Large intestine (tissue), 3 donors: ENCODE measurements around the gene SLC39A11. TPM values are rescaled to one million over a fixed set of nuclear protein-coding genes. Genes with fewer than 3 reads are reported as not detected.

ENCODE experiments used
- DNase-seq, 2 donors: peaks; one replicate each; pipeline versions ENCODE4 v3.0.0 to v3.0.0-alpha.2; 2013
- H3K27ac ChIP-seq: one replicate; pipeline ENCODE4 v1.5.1; 2013; ENCODE audit warnings: low read length
- H3K27me3 ChIP-seq: 2 replicates; pipeline ENCODE4 v1.6.1; 2013; ENCODE audit warnings: low read length; ENCODE audit not compliant: control insufficient read depth, insufficient read depth
- H3K36me3 ChIP-seq: 2 replicates; pipeline ENCODE4 v1.6.1; 2013; ENCODE audit warnings: low read length; ENCODE audit not compliant: control insufficient read depth, insufficient read depth
- H3K4me1 ChIP-seq: one replicate; pipeline ENCODE4 v1.6.1; 2013; ENCODE audit warnings: low read length; ENCODE audit not compliant: control insufficient read depth, insufficient read depth
- H3K4me3 ChIP-seq: one replicate; pipeline ENCODE4 v1.5.1; 2013; ENCODE audit warnings: low read length
- H3K9me3 ChIP-seq: one replicate; pipeline ENCODE4 v1.6.1; 2013; ENCODE audit warnings: mild to moderate bottlenecking, low read depth, low read length, moderate library complexity; ENCODE audit not compliant: control insufficient read depth
- WGBS: methylation state at CpG from one replicate; pipeline ENCODE4 v1.1.5; 2013; ENCODE audit warnings: low lambda C conversion rate; ENCODE audit not compliant: insufficient coverage; 5-methylcytosine and 5-hydroxymethylcytosine counted together
- polyA plus RNA-seq: library from polyadenylated mRNA; unstranded; fragments of 120-200 nt; gene quantifications from one replicate; pipeline ENCODE4 v1.2.1, GENCODE V29; 2013

SLC39A11 gene
- polyA plus RNA-seq, 1 donor, result 46.2 TPM

- H3K27me3 ChIP-seq, result no peaks in the 10 kb centered on the region
- H3K27ac ChIP-seq, result no peak overlapping the region
- H3K4me3 ChIP-seq, result no peak overlapping the region
- DNase-seq, result peak in 1 of 2 donors; percentile 36
- H3K9me3 ChIP-seq, result no peaks in the 10 kb centered on the region
- 33% methylated on average over 1 of the region's 20 CpGs for WGBS
- no peaks in the 10 kb centered on the region for H3K36me3 ChIP-seq
- H3K4me1 ChIP-seq, result peaks cover 7% of the 10 kb centered on the region
Observed at GRCh38 chr17:72665852-72666851, 426.3 kb downstream of the SLC39A11 start.

- Histone ChIP-seq H3K4me3 (no peak overlapping the region), H3K9me3 (no peaks in the 10 kb centered on the region), H3K27me3 (no peaks in the 10 kb centered on the region), H3K27ac (no peak overlapping the region), H3K36me3 (no peaks in the 10 kb centered on the region), H3K4me1 (peaks cover 10% of the 10 kb centered on the region)
- DNase-seq, result no peak
- no CpG with 5 or more reads among the region's 1 CpG for WGBS
Observed at GRCh38 chr17:72662827-72663190, 429.7 kb downstream of the SLC39A11 start.

- peak overlapping the region; percentile 9 for H3K27ac ChIP-seq
- WGBS, result 0% methylated on average over 1 of the region's 3 CpGs
Observed at GRCh38 chr17:72661945-72662826, 430.3 kb downstream of the SLC39A11 start.

GRCh38 chr17:72661116-72661944, 431.2 kb downstream of the SLC39A11 start:
- peak overlapping the region; percentile 9 for H3K27ac ChIP-seq
- WGBS, result no CpG with 5 or more reads among the region's 21 CpGs
- no peaks in the 10 kb centered on the region for H3K36me3 ChIP-seq
- H3K4me1 ChIP-seq, result peaks cover 10% of the 10 kb centered on the region
- no peaks in the 10 kb centered on the region for H3K27me3 ChIP-seq
- peak; percentile 73 to 84 for DNase-seq
- no peak overlapping the region for H3K4me3 ChIP-seq
- H3K9me3 ChIP-seq, result no peaks in the 10 kb centered on the region

More at GRCh38 chr17:72661945-72662826, 430.3 kb downstream of the SLC39A11 start:
- Histone ChIP-seq H3K9me3 (no peaks in the 10 kb centered on the region), H3K36me3 (no peaks in the 10 kb centered on the region), H3K27me3 (no peaks in the 10 kb centered on the region), H3K4me3 (no peak overlapping the region), H3K4me1 (peaks cover 10% of the 10 kb centered on the region)
- DNase-seq, result no peak

- WGBS, result no CpG with 5 or more reads among the region's 20 CpGs
- Histone ChIP-seq H3K9me3 (no peaks in the 10 kb centered on the region), H3K36me3 (no peaks in the 10 kb centered on the region), H3K4me1 (peaks cover 10% of the 10 kb centered on the region), H3K4me3 (no peak overlapping the region), H3K27ac (no peak overlapping the region), H3K27me3 (no peaks in the 10 kb centered on the region)
- DNase-seq, result no peak
Observed at GRCh38 chr17:72660274-72661115, 432.0 kb downstream of the SLC39A11 start.

- H3K36me3 ChIP-seq, result no peaks in the 10 kb centered on the region
- no peak overlapping the region for H3K27ac ChIP-seq
- H3K4me1 ChIP-seq, result peaks cover 13% of the 10 kb centered on the region
- no peaks in the 10 kb centered on the region for H3K27me3 ChIP-seq
- H3K4me3 ChIP-seq, result no peak overlapping the region
- H3K9me3 ChIP-seq, result no peaks in the 10 kb centered on the region
- no CpG with 5 or more reads among the region's 4 CpGs for WGBS
- DNase-seq, result no peak
Observed at GRCh38 chr17:72659811-72660210, 432.7 kb downstream of the SLC39A11 start.

- no CpG with 5 or more reads among the region's 5 CpGs for WGBS
- H3K36me3 ChIP-seq, result no peaks in the 10 kb centered on the region
- no peak for DNase-seq
- peaks cover 17% of the 10 kb centered on the region for H3K4me1 ChIP-seq
- no peak overlapping the region for H3K27ac ChIP-seq
- no peaks in the 10 kb centered on the region for H3K9me3 ChIP-seq
- no peak overlapping the region for H3K4me3 ChIP-seq
- H3K27me3 ChIP-seq, result no peaks in the 10 kb centered on the region
Observed at GRCh38 chr17:72658675-72659074, 433.8 kb downstream of the SLC39A11 start.

- DNase-seq, result no peak
- Histone ChIP-seq H3K9me3 (no peaks in the 10 kb centered on the region), H3K27me3 (no peaks in the 10 kb centered on the region), H3K4me1 (peaks cover 17% of the 10 kb centered on the region), H3K4me3 (no peak overlapping the region), H3K36me3 (no peaks in the 10 kb centered on the region), H3K27ac (no peak overlapping the region)
- 100% methylated on average over 2 of the region's 9 CpGs for WGBS
Observed at GRCh38 chr17:72657467-72658317, 434.8 kb downstream of the SLC39A11 start.
